Putamen (tissue), 1 donor: Measurements from ENCODE around the gene FBXW10.
"Not testable (repeated sequence)": the region's sequence is repeated elsewhere in the genome, so short reads cannot be mapped to it uniquely, and the experiment has no call there.

ENCODE experiments used
- DNase-seq: peaks from one replicate; pipeline ENCODE4 v3.0.0-alpha.2; 2016; ENCODE audit warnings: low spot score

Gene FBXW10, protein sequence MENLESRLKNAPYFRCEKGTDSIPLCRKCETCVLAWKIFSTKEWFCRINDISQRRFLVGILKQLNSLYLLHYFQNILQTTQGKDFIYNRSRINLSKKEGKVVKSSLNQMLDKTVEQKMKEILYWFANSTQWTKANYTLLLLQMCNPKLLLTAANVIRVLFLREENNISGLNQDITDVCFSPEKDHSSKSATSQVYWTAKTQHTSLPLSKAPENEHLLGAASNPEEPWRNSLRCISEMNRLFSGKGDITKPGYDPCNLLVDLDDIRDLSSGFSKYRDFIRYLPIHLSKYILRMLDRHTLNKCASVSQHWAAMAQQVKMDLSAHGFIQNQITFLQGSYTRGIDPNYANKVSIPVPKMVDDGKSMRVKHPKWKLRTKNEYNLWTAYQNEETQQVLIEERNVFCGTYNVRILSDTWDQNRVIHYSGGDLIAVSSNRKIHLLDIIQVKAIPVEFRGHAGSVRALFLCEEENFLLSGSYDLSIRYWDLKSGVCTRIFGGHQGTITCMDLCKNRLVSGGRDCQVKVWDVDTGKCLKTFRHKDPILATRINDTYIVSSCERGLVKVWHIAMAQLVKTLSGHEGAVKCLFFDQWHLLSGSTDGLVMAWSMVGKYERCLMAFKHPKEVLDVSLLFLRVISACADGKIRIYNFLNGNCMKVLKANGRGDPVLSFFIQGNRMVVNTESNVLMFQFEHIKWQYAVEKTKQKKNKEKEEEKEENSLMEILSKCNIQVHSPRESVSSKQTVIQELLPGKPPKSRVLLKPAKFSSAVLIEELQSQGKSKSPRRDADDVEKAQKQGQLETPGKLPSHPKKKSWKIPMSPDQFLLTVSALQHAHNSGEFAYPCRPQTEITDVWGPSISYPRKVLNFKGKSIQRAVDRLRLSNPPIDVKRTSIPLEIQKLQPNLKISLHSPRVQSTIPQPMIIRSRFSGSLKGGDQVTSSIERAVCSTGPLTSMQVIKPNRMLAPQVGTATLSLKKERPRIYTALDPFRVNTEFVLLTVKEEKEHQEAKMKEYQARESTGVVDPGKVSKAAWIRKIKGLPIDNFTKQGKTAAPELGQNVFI

DNA sequence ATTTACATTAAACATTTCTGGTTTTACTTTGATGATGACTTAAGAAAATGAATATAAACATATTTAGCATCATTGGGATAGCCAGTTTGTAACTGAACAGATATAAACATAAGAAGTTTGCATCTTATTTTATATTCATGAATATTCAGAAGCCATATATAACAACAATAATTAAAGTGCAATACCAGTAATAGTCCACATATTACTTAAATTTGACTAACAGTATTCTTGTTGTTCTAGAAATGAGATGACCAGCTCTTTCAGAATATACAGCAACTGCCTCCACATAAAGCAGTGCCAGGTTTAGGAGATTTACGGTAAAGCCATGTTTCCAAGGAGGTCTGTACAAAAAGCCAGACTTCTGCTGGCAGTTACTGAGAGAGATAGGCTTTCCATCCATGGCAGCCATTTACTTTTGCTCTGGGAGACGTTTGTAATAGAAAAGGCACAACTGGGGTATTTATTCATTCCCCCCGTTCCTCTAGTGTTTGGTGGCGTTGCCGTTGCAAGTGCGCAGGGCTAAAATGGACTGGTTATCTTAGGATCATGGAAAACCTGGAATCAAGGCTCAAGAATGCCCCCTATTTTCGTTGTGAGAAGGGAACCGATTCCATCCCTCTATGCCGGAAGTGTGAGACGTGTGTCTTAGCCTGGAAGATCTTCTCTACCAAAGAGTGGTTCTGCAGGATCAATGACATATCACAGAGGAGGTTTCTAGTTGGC, at the start of gene FBXW10:
Gene FBXW10 (plus strand): TSS at position 356 of the 723 bp plus-strand sequence. CDS start 191 bp downstream, at position 547.
- DNase-seq, result peak; percentile 3

- not testable (repeated sequence) for DNase-seq
Measured at GRCh38 chr17:18695143-18695542, 48.7 kb upstream of the FBXW10 start.

GRCh38 chr17:18698473-18699103, 45.3 kb upstream of the FBXW10 start:
- not testable (repeated sequence) for DNase-seq

- not testable (repeated sequence) for DNase-seq
Measured at GRCh38 chr17:18705955-18706354, 37.9 kb upstream of the FBXW10 start.

DNA sequence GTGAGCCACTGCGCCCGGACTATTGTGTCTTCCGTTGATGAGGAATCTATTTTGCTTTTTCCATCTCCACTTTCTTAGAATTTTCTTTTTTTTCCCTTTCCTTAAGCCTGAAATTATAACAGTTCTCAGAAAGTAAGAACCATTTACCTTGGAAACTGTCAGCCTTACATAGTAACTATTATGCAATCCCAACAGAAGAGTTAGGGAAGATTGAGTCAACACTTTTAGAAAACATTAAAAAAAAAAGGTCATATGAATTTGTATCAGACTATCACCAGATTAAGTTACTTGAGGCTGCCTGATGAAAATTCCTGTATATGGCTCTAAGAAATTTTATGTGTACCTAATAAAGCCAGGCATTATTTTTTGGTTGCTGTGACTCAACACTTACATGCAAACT, 35.6 kb upstream of the FBXW10 start:
- not testable (repeated sequence) for DNase-seq

GRCh38 chr17:18712354-18712999, 31.4 kb upstream of the FBXW10 start:
- not testable (repeated sequence) for DNase-seq

GRCh38 chr17:18718643-18719427, 25.0 kb upstream of the FBXW10 start:
- DNase-seq, result not testable (repeated sequence)

DNA sequence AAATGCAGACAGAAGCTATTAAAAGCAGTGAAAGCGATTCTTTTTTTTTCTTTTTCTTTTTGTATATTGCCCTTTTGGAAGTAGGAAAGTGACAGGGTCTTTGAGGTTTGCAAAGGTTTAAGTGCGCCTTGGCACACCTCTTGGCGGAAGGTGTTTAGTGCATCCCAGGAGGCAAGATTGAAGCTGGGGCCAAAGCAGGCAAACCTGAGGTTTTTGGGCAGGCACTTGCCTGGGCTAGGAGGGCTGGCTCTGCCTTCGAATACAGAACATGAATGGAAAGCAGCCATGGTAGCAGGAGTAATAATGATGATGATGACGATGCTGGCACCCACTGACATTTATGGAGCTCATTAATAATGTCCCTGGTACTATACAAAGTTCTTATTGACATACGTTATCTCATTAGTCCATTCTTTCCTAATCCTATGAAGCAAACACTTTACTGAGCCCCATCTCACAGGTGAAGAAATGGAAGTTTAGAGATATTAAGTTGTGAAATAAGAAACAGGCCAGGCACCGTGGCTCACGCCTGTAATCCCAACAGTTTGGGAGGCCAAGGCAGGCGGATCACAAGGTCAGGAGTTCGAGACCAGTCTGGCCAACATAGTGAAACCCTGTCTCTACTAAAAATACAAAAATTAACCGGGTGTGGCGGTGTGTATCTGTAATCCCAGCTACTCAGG, 24.3 kb upstream of the FBXW10 start:
- not testable (repeated sequence) for DNase-seq

GRCh38 chr17:18721775-18722547, 21.9 kb upstream of the FBXW10 start:
- DNase-seq, result not testable (repeated sequence)

DNA sequence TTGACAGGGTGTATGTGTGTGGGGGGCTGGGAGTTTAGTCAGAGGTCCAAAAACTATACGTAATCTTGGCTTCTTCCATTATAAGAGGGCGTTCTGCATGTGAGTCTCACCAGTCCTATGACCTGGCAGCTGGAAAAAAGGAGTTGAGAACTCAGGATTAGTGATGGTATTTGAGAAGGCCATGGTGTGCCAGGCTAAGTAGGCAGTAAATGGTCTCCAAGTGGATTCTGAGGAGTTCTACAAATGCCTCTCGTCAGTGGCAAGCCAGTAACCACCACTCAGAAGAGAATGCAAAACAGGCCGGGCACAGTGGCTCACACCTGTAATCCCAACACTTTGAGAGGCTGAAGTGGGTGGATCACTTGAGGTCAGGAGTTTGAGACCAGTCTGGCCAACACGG, 21.2 kb upstream of the FBXW10 start:
- DNase-seq, result not testable (repeated sequence)

GRCh38 chr17:18723509-18723908, 20.3 kb upstream of the FBXW10 start:
- DNase-seq, result not testable (repeated sequence)

DNA sequence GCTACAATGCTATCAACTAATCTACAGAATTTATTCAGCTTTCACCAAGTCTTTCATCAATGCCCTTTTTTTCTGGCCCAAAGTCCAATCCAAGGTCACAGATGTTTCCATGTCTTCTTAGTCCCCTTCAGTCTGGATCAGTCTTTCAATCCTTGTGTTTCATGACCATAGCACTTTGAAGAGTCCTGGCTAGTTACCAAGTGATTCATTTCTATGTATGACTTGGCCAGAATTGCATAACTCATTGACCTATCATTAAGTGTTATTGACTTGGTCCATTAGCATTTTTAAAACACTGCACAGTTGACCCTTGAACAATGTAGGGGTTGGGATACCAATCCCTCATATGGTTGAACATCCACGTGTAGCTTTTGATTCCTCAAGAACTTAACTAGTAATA, 11.4 kb upstream of the FBXW10 start:
- not testable (repeated sequence) for DNase-seq

DNA sequence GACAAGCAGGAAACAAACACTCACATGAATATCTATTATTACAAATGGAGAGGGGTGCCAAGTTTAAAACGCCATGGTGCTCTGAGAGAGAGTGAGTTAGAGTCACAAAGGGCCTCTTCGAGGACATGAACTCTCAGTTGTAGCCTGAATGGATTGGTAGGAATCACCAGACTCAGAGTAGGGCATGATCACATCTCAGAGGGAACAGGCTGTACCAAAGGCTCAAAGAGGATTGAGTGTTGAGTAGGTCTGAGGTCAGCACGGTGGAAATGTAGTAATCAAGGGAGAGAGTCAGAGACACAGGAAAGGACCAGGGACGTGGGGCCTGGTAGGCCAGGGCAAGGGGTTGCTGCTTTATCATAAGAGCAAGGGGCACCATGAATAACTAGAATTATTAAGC, 10.5 kb upstream of the FBXW10 start:
- DNase-seq, result not testable (repeated sequence)

DNA sequence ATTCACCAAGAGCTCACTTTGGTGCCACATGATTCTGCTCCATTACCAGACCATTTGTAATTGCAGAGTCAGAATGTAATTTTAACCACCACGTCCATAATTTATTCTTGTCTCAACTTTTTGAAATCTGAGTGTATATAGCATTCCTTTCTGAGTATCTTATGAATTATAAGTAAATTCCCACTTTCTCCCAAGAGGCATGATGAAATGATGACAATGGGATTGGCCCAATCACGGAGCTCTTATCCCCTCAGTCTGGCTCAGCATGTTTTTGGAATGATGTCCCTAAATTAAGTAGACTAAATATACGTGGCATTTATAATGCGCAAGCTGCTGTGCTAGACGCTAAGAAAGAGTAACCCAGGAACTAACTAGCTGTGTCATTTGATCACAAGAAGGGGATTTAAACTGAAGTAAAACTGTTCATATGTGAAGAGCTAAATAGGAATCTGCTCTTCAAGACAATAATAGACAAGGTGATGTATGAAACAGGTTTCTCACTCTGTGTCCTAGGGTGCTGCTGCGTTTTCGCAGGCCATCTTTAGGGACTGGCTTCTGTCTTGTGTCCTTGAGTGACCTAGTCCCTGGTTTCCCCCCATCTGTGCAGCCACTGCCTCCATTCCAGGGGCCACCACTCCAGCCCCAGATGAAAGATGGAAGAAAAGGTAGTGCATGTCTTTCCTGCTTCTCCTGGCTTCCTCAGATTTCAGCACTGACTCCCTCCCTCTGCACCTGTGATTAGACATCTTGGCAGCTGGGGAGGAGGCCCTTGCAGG, 4.0 kb upstream of the FBXW10 start:
- DNase-seq, result not testable (repeated sequence)

- not testable (repeated sequence) for DNase-seq
Measured at GRCh38 chr17:18741228-18741627, 2.6 kb upstream of the FBXW10 start.

- not testable (repeated sequence) for DNase-seq
Measured at GRCh38 chr17:18744726-18745125, 872 bp downstream of the FBXW10 start.

GRCh38 chr17:18746551-18746950, 2.7 kb downstream of the FBXW10 start:
- not testable (repeated sequence) for DNase-seq

- not testable (repeated sequence) for DNase-seq
Measured at GRCh38 chr17:18747501-18747900, 3.6 kb downstream of the FBXW10 start.
